Myocyte (in vitro differentiated cells): ENCODE measurements around the gene METTL22. TPM values are rescaled to one million over a fixed set of nuclear protein-coding genes. Genes with fewer than 3 reads are reported as not detected.

Experiments
- DNase-seq: peaks from one replicate; pipeline ENCODE4 v3.0.0-alpha.2; 2012; ENCODE audit warnings: low read depth
- total RNA-seq: library from RNA; depleted of rRNA; stranded (reverse); fragments of >200 nt; gene quantifications from 2 replicates; pipeline ENCODE4 v1.2.3, GENCODE V29; 2014

METTL22 gene
- total RNA-seq, 1 donor from 2014 or later: 38.9 TPM

- DNase-seq: no peak
Measured at GRCh38 chr16:8663192-8664089, 41.9 kb downstream of the METTL22 start.

- no peak for DNase-seq
Measured at GRCh38 chr16:8665529-8665928, 44.0 kb downstream of the METTL22 start.

- DNase-seq: no peak
Measured at GRCh38 chr16:8667492-8667891, 46.0 kb downstream of the METTL22 start.

GRCh38 chr16:8668113-8668512 lies 46.6 kb downstream of the METTL22 start:
- DNase-seq: no peak

GRCh38 chr16:8669481-8669880 lies 48.0 kb downstream of the METTL22 start:
- DNase-seq: no peak

GRCh38 chr16:8670014-8670560 lies 48.6 kb downstream of the METTL22 start:
- no peak for DNase-seq

- no peak for DNase-seq
Measured at GRCh38 chr16:8673611-8674412, 52.3 kb downstream of the METTL22 start.

- DNase-seq: peak; percentile 81
Measured at GRCh38 chr16:8674413-8675022, 53.0 kb downstream of the METTL22 start, which contains the start of gene ABAT. ABAT (plus strand) TSS chr16:8674617; CDS start chr16:8735740, 61,123 bp downstream.

GRCh38 chr16:8675183-8676159 lies 54.0 kb downstream of the METTL22 start:
- no peak for DNase-seq

- no peak for DNase-seq
Measured at GRCh38 chr16:8676160-8676547, 54.7 kb downstream of the METTL22 start.

- no peak for DNase-seq
Measured at GRCh38 chr16:8676737-8677375, 55.4 kb downstream of the METTL22 start.

- peak; percentile 47 for DNase-seq
Measured at GRCh38 chr16:8677481-8677880, 56.0 kb downstream of the METTL22 start.

- no peak for DNase-seq
Measured at GRCh38 chr16:8678068-8678927, 56.8 kb downstream of the METTL22 start.

GRCh38 chr16:8679151-8679550 lies 57.7 kb downstream of the METTL22 start:
- no peak for DNase-seq

GRCh38 chr16:8682551-8683259 lies 61.2 kb downstream of the METTL22 start:
- DNase-seq: no peak

- DNase-seq: no peak
Measured at GRCh38 chr16:8683640-8684039, 62.1 kb downstream of the METTL22 start.

- DNase-seq: no peak
Measured at GRCh38 chr16:8685617-8686016, 64.1 kb downstream of the METTL22 start.

- DNase-seq: peak; percentile 15
Measured at GRCh38 chr16:8686031-8686621, 64.6 kb downstream of the METTL22 start.
